ENCODE data around the gene C1orf56.

The C1orf56 gene

GRCh38 chr1:151026460-151026859 is 21.1 kb upstream of the C1orf56 start:
- DNase-seq (ENCODE audit: low read depth): no peak

- no peak for DNase-seq (ENCODE audit: low read depth)
Observed at GRCh38 chr1:151032164-151032563, 15.4 kb upstream of the C1orf56 start.

GRCh38 chr1:151035167-151035566 is 12.4 kb upstream of the C1orf56 start:
- DNase-seq (ENCODE audit: low read depth): no peak

- DNase-seq (ENCODE audit: low read depth): no peak
Observed at GRCh38 chr1:151036356-151036755, 11.2 kb upstream of the C1orf56 start, which contains the start of gene BNIPL. BNIPL (plus strand) TSS chr1:151036586; CDS start chr1:151036726, 140 bp downstream.

GRCh38 chr1:151037032-151037431 is 10.5 kb upstream of the C1orf56 start:
- no peak for DNase-seq (ENCODE audit: low read depth)

- DNase-seq (ENCODE audit: low read depth): no peak
Observed at GRCh38 chr1:151039521-151039920, 8.0 kb upstream of the C1orf56 start.

GRCh38 chr1:151043163-151043562 is 4.4 kb upstream of the C1orf56 start:
- DNase-seq (ENCODE audit: low read depth): no peak

- peak; percentile 80 for DNase-seq (ENCODE audit: low read depth)
Observed at GRCh38 chr1:151047925-151048644, 534 bp downstream of the C1orf56 start.

- no peak for DNase-seq (ENCODE audit: low read depth)
Observed at GRCh38 chr1:151048645-151049032, 1.1 kb downstream of the C1orf56 start.

GRCh38 chr1:151049458-151049857 is 1.9 kb downstream of the C1orf56 start:
- DNase-seq (ENCODE audit: low read depth): no peak

- DNase-seq (ENCODE audit: low read depth): no peak
Observed at GRCh38 chr1:151050051-151050688, 2.6 kb downstream of the C1orf56 start.

- DNase-seq (ENCODE audit: low read depth): no peak
Observed at GRCh38 chr1:151051356-151052009, 3.9 kb downstream of the C1orf56 start.

GRCh38 chr1:151054971-151055547 is 7.5 kb downstream of the C1orf56 start:
- DNase-seq (ENCODE audit: low read depth): no peak

GRCh38 chr1:151055581-151055980 is 8.0 kb downstream of the C1orf56 start:
- no peak for DNase-seq (ENCODE audit: low read depth)

GRCh38 chr1:151056149-151056548 is 8.6 kb downstream of the C1orf56 start:
- no peak for DNase-seq (ENCODE audit: low read depth)

GRCh38 chr1:151058692-151059091 is 11.1 kb downstream of the C1orf56 start:
- peak; percentile 31 for DNase-seq (ENCODE audit: low read depth)

GRCh38 chr1:151059109-151060006 is 11.8 kb downstream of the C1orf56 start, which contains the start of gene CDC42SE1:
CDC42SE1 (minus strand) TSS chr1:151059622; CDS start chr1:151055730, 3,892 bp downstream.
- peak; percentile 91 for DNase-seq (ENCODE audit: low read depth)

GRCh38 chr1:151060007-151060656 is 12.6 kb downstream of the C1orf56 start, which contains the start of gene MLLT11:
MLLT11 (plus strand) TSS chr1:151060397; CDS start chr1:151067225, 6,828 bp downstream.
- peak; percentile 73 for DNase-seq (ENCODE audit: low read depth)

GRCh38 chr1:151060657-151061421 is 13.3 kb downstream of the C1orf56 start:
- no peak for DNase-seq (ENCODE audit: low read depth)

GRCh38 chr1:151061704-151062103 is 14.2 kb downstream of the C1orf56 start:
- DNase-seq (ENCODE audit: low read depth): no peak

All from ELR (cell line).